Caco-2 (cell line): ENCODE measurements around the gene ELK1. TPM values are rescaled to one million over a fixed set of nuclear protein-coding genes. Genes with fewer than 3 reads are reported as not detected.

ENCODE experiments used
- BruUV-seq: library from RNA; stranded (reverse); fragments of 400-500 nt; replicated peaks from 2 replicates; lab custom pipeline; 2021; lab: Mats Ljungman, UMichigan
- CTCF ChIA-PET: fragments of 300-600 bp; sonication (Branson Sonifier 250); formaldehyde crosslinking; loops from one replicate; lab custom pipeline; 2022; ENCODE audit warnings: antibody characterized with exemption; lab: Charles Lee
- POLR2A ChIA-PET: fragments of 300-600 bp; sonication (Branson Sonifier 250); formaldehyde crosslinking; loops from one replicate; lab custom pipeline; 2022; ENCODE audit warnings: antibody characterized with exemption; lab: Charles Lee
- DNase-seq, 2 experiments: peaks; one replicate each; pipeline versions ENCODE4 v3.0.0 to v3.0.0-alpha.2; 2020 to 2022
- H3K27me3 ChIP-seq: replicated peaks from 2 replicates; pipeline ENCODE4 v1.6.0; 2011; ENCODE audit warnings: low read length; ENCODE audit not compliant: control insufficient read depth, insufficient read depth
- H3K36me3 ChIP-seq: 2 replicates; pipeline ENCODE4 v1.5.1; 2011; ENCODE audit warnings: low read length; ENCODE audit not compliant: control insufficient read depth, insufficient read depth
- H3K4me1 ChIP-seq: fragments of 250-450 bp; sonication (Bioruptor Pico); 2 replicates; pipeline ENCODE4 v1.5.1; 2020; ENCODE audit warnings: mild to moderate bottlenecking
- H3K4me3 ChIP-seq: 2 replicates; pipeline ENCODE4 v1.5.1; 2011; ENCODE audit warnings: low read depth, mild to moderate bottlenecking, control low read depth, low read length
- H3K9me3 ChIP-seq: fragments of 250-450 bp; sonication (Bioruptor Pico); 2 replicates; pipeline ENCODE4 v1.5.1; 2020; ENCODE audit warnings: mild to moderate bottlenecking, moderate library complexity
- H3K27ac Mint-ChIP-seq: one replicate; pipeline ENCODE4 v1.8.0; 2022; ENCODE audit warnings: mixed read lengths; ENCODE audit not compliant: unreplicated experiment
- H3K27me3 Mint-ChIP-seq: one replicate; pipeline ENCODE4 v1.8.0; 2022; ENCODE audit warnings: mixed read lengths; ENCODE audit not compliant: insufficient read depth, unreplicated experiment
- H3K36me3 Mint-ChIP-seq: one replicate; pipeline ENCODE4 v1.8.0; 2022; ENCODE audit warnings: mild to moderate bottlenecking, mixed read lengths; ENCODE audit not compliant: insufficient read depth, unreplicated experiment
- H3K4me1 Mint-ChIP-seq: one replicate; pipeline ENCODE4 v1.8.0; 2022; ENCODE audit warnings: low read depth, mixed read lengths; ENCODE audit not compliant: unreplicated experiment
- H3K4me3 Mint-ChIP-seq: one replicate; pipeline ENCODE4 v1.8.0; 2022; ENCODE audit warnings: mild to moderate bottlenecking, moderate library complexity, mixed read lengths; ENCODE audit not compliant: unreplicated experiment
- H3K9me3 Mint-ChIP-seq: one replicate; pipeline ENCODE4 v1.8.0; 2022; ENCODE audit warnings: mixed read lengths; ENCODE audit not compliant: unreplicated experiment
- CTCF ChIP-seq, 2 experiments: fragments of 200-600 bp in 1 of 2; IDR thresholded peaks; 1 replicate in 1 of 2; 2 replicates in 1 of 2; pipeline versions ENCODE4 v1.5.1 to v1.8.0; 2011 to 2022; ENCODE audit warnings: antibody characterized with exemption in 1 of 2, control low read depth in 1 of 2, inconsistent platforms in 1 of 2, low read depth in 1 of 2, low read length in 1 of 2, mild to moderate bottlenecking in 1 of 2, moderate library complexity in 1 of 2; ENCODE audit not compliant: insufficient read depth in 1 of 2, severe bottlenecking in 1 of 2, unreplicated experiment in 1 of 2
- intact Hi-C: fragments of 100-400 bp; cut with micrococcal nuclease; formaldehyde crosslinking; loops from one replicate; pipeline ENCODE4 v1.10.0; 2022; ENCODE audit not compliant: unreplicated experiment
- total RNA-seq: library from RNA; stranded (reverse); gene quantifications from 2 replicates; pipeline ENCODE4 v1.2.3, GENCODE V29; 2022

The ELK1 gene
- total RNA-seq, 1 experiment from 2014 or later: 29.3 TPM

GRCh38 chrX:47612418-47612817 is 37.9 kb downstream of the ELK1 start:
- BruUV-seq: no TSS peak
- Histone ChIP-seq H3K27me3 (no peaks in the 10 kb centered on the region), H3K4me3 (no peak overlapping the region), H3K4me1 (no peaks in the 10 kb centered on the region), H3K36me3 (no peaks in the 10 kb centered on the region), H3K9me3 (no peaks in the 10 kb centered on the region)
- intact Hi-C loops: no loop called here
- H3K4me3 Mint-ChIP-seq: no peak overlapping the region
- no peaks in the 10 kb centered on the region for H3K27me3 Mint-ChIP-seq
- ChIA-PET POLR2A (no interaction called here), CTCF (no interaction called here)
- DNase-seq: no peak
- TF ChIP-seq CTCF (IDR thresholded peaks at IDR 0.05; ENCODE audit: insufficient read depth in 1 of 2, low read depth in 1 of 2, low read length in 1 of 2, severe bottlenecking in 1 of 2, unreplicated experiment in 1 of 2): no peak
- no peaks in the 10 kb centered on the region for H3K9me3 Mint-ChIP-seq
- no peak overlapping the region for H3K27ac Mint-ChIP-seq
- H3K36me3 Mint-ChIP-seq: no peaks in the 10 kb centered on the region
- no peaks in the 10 kb centered on the region for H3K4me1 Mint-ChIP-seq

- no peaks in the 10 kb centered on the region for H3K9me3 Mint-ChIP-seq
Measured at GRCh38 chrX:47611926-47612325, 38.4 kb downstream of the ELK1 start.

GRCh38 chrX:47611489-47611888 is 38.9 kb downstream of the ELK1 start:
- CTCF ChIA-PET: no interaction called here
- no peaks in the 10 kb centered on the region for H3K4me1 ChIP-seq

More at GRCh38 chrX:47611926-47612325, 38.4 kb downstream of the ELK1 start:
- no peak for TF ChIP-seq CTCF (IDR thresholded peaks at IDR 0.05; ENCODE audit: insufficient read depth in 1 of 2, low read depth in 1 of 2, low read length in 1 of 2, severe bottlenecking in 1 of 2, unreplicated experiment in 1 of 2)
- no peaks in the 10 kb centered on the region for H3K4me1 Mint-ChIP-seq
- BruUV-seq: no TSS peak
- no peaks in the 10 kb centered on the region for H3K36me3 Mint-ChIP-seq
- H3K27ac Mint-ChIP-seq: no peak overlapping the region
- no peaks in the 10 kb centered on the region for H3K27me3 Mint-ChIP-seq
- no peak overlapping the region for H3K4me3 Mint-ChIP-seq
- no peaks in the 10 kb centered on the region for H3K4me1 ChIP-seq
- no peaks in the 10 kb centered on the region for H3K36me3 ChIP-seq
- no peak overlapping the region for H3K4me3 ChIP-seq
- no peaks in the 10 kb centered on the region for H3K27me3 ChIP-seq
- intact Hi-C loops: no loop called here
- H3K9me3 ChIP-seq: no peaks in the 10 kb centered on the region
- POLR2A ChIA-PET: no interaction called here
- CTCF ChIA-PET: no interaction called here
- no peak for DNase-seq

More at GRCh38 chrX:47611489-47611888, 38.9 kb downstream of the ELK1 start:
- no peaks in the 10 kb centered on the region for H3K27me3 Mint-ChIP-seq
- H3K36me3 Mint-ChIP-seq: no peaks in the 10 kb centered on the region
- DNase-seq: no peak
- no peak for TF ChIP-seq CTCF (IDR thresholded peaks at IDR 0.05; ENCODE audit: insufficient read depth in 1 of 2, low read depth in 1 of 2, low read length in 1 of 2, severe bottlenecking in 1 of 2, unreplicated experiment in 1 of 2)
- intact Hi-C loops: no loop called here
- H3K4me3 Mint-ChIP-seq: no peak overlapping the region
- no peaks in the 10 kb centered on the region for H3K27me3 ChIP-seq
- no peaks in the 10 kb centered on the region for H3K4me1 Mint-ChIP-seq
- no peak overlapping the region for H3K4me3 ChIP-seq
- H3K9me3 Mint-ChIP-seq: no peaks in the 10 kb centered on the region
- H3K9me3 ChIP-seq: no peaks in the 10 kb centered on the region
- POLR2A ChIA-PET: no interaction called here
- no peaks in the 10 kb centered on the region for H3K36me3 ChIP-seq
- BruUV-seq: no TSS peak
- H3K27ac Mint-ChIP-seq: no peak overlapping the region
